HEK293T (cell line): Measurements from ENCODE around the gene RAPGEF1.

Experiments used
- CTCF ChIA-PET: fragments of 350-600 bp; formaldehyde crosslinking; extraction: SDS; loops from one replicate; lab custom pipeline; 2021; ENCODE audit warnings: antibody characterized with exemption, inconsistent platforms; lab: Yijun Ruan, JAX
- POLR2A ChIA-PET: fragments of 350-600 bp; formaldehyde crosslinking; extraction: SDS; loops from one replicate; lab custom pipeline; 2020; ENCODE audit warnings: antibody characterized with exemption, inconsistent platforms; lab: Yijun Ruan, JAX
- DNase-seq: peaks from one replicate; pipeline ENCODE4 v3.0.0; 2012; ENCODE audit warnings: mixed read lengths; ENCODE audit errors: extremely low spot score
- ARNT ChIP-seq: fragments of 450-650 bp; IDR thresholded peaks from 2 replicates; pipeline ENCODE4 v1.6.1; 2017; ENCODE audit warnings: mild to moderate bottlenecking
- BHLHE40 ChIP-seq: fragments of 450-650 bp; IDR thresholded peaks from 2 replicates; pipeline ENCODE4 v1.6.1; 2016; ENCODE audit warnings: mild to moderate bottlenecking, moderate library complexity, borderline replicate concordance
- CTBP1 ChIP-seq: fragments of 450-650 bp; IDR thresholded peaks from 2 replicates; pipeline ENCODE4 v1.6.1; 2016; ENCODE audit warnings: borderline replicate concordance
- ELF4 ChIP-seq: fragments of 450-650 bp; IDR thresholded peaks from 2 replicates; pipeline ENCODE4 v1.6.1; 2017; ENCODE audit warnings: antibody characterized with exemption
- FOXA1 ChIP-seq: fragments of 450-650 bp; IDR thresholded peaks from 2 replicates; pipeline ENCODE4 v1.6.1; 2016; ENCODE audit warnings: mild to moderate bottlenecking
- FOXK2 ChIP-seq: fragments of 450-650 bp; IDR thresholded peaks from 2 replicates; pipeline ENCODE4 v1.6.1; 2016; ENCODE audit warnings: mild to moderate bottlenecking
- FOXM1 ChIP-seq: fragments of 450-650 bp; IDR thresholded peaks from 2 replicates; pipeline ENCODE4 v1.6.1; 2017; ENCODE audit warnings: mild to moderate bottlenecking, borderline replicate concordance
- HDGF ChIP-seq: fragments of 450-650 bp; IDR thresholded peaks from 2 replicates; pipeline ENCODE4 v1.6.1; 2017; ENCODE audit warnings: antibody characterized with exemption, borderline replicate concordance
- L3MBTL2 ChIP-seq: fragments of 450-650 bp; conservative IDR thresholded peaks from 2 replicates; pipeline ENCODE4 v1.6.1; 2016; ENCODE audit warnings: mild to moderate bottlenecking
- LEF1 ChIP-seq: fragments of 450-650 bp; IDR thresholded peaks from 2 replicates; pipeline ENCODE4 v1.6.1; 2017; ENCODE audit warnings: mild to moderate bottlenecking, borderline replicate concordance
- NFRKB ChIP-seq: fragments of 450-650 bp; IDR thresholded peaks from 2 replicates; pipeline ENCODE4 v1.6.1; 2016; ENCODE audit warnings: mild to moderate bottlenecking, moderate library complexity
- SP1 ChIP-seq: fragments of 450-650 bp; IDR thresholded peaks from 2 replicates; pipeline ENCODE4 v1.6.1; 2017
- SUZ12 ChIP-seq: fragments of 450-650 bp; IDR thresholded peaks from 2 replicates; pipeline ENCODE4 v1.6.1; 2016; ENCODE audit warnings: mild to moderate bottlenecking
- TARDBP ChIP-seq: fragments of 450-650 bp; IDR thresholded peaks from 2 replicates; pipeline ENCODE4 v1.6.1; 2016
- ZNF384 ChIP-seq: fragments of 450-650 bp; IDR thresholded peaks from 2 replicates; pipeline ENCODE4 v1.6.1; 2016
- TF ChIP-seq, protein P1 (sequence below): fragments of 450-650 bp; IDR thresholded peaks from 2 replicates; pipeline ENCODE4 v1.6.1; 2016

RAPGEF1 gene

DNA sequence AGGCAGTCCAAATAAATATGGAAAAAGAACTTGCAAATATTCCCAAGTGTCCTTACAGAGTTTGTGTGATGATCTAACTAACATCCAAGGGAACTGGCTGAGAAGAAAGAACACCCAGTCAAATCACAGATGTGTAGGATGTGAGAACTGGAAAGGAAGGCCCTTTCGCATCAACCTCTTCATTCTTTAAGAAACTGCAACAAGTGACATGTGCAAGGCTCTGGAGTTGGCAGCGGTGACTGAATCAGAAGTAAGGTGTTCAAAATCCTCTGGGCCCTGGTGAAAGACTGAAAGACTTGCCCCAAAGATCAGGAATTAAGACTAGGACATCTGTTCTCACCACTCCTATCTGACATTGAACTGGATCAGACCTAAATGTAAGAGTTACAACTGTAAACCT is 88.7 kb downstream of the RAPGEF1 start:
- ChIA-PET POLR2A (no interaction called here), CTCF (no interaction called here)
- DNase-seq: no peak
- TF ChIP-seq, protein P1, sequence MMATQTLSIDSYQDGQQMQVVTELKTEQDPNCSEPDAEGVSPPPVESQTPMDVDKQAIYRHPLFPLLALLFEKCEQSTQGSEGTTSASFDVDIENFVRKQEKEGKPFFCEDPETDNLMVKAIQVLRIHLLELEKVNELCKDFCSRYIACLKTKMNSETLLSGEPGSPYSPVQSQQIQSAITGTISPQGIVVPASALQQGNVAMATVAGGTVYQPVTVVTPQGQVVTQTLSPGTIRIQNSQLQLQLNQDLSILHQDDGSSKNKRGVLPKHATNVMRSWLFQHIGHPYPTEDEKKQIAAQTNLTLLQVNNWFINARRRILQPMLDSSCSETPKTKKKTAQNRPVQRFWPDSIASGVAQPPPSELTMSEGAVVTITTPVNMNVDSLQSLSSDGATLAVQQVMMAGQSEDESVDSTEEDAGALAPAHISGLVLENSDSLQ: no peak
- no peak for TF ChIP-seq NFRKB
- TF ChIP-seq L3MBTL2: no peak
- no peak for TF ChIP-seq BHLHE40
- no peak for TF ChIP-seq ZNF384
- TF ChIP-seq TARDBP: no peak
- no peak for TF ChIP-seq FOXK2
- no peak for TF ChIP-seq SUZ12
- no peak for TF ChIP-seq SP1
- no peak for TF ChIP-seq FOXA1
- TF ChIP-seq FOXM1: no peak
- no peak for TF ChIP-seq CTBP1
- TF ChIP-seq HDGF: no peak
- TF ChIP-seq ARNT: no peak
- no peak for TF ChIP-seq ELF4
- TF ChIP-seq LEF1: no peak

DNA sequence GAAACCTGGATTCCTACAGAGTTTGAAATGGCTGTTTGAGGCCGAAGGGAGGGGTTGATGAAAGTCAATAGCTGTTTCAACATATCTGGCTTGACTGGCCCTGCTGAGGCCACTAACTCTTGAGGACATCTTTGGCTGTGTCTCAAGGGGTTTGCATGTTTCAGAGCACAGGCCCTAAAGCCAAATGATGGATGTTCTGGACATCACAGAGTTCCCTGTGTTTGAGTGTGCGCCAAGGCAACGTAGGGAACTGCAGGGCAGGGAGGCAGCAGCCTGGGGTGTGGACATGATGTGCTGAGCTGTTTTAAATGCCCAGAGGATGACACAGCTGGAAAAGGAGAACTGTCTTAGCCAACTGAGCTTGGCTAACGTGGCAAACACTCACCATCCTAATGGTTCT is 89.6 kb downstream of the RAPGEF1 start:
- ChIA-PET CTCF (no interaction called here), POLR2A (no interaction called here)
- no peak for DNase-seq
- TF ChIP-seq TARDBP (no peak), FOXA1 (no peak), CTBP1 (no peak), ZNF384 (no peak), BHLHE40 (no peak), SUZ12 (no peak), FOXM1 (no peak)
- TF ChIP-seq, protein P1: no peak

DNA sequence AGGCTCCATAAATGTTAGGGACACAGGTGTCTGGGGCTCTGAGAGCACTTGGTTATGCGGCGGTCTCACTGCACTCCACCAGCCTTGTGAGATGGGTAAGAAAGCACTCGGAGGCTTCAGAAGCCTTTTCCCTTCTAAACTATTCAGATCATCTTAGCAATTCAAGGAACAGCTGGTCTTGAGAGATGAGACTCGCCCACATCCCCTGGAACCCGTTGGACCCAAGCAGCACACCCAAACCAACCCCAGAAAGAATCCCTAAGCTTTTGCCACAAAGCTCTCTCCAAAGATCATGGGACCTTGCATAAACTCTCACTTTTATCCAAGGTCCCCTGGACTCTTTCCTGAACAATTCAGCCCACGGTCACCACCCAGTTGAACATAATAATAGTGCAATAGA is 90.2 kb downstream of the RAPGEF1 start:
- TF ChIP-seq TARDBP: no peak
- no peak for TF ChIP-seq FOXK2
- TF ChIP-seq BHLHE40: no peak
- TF ChIP-seq NFRKB: no peak
- no peak for TF ChIP-seq ZNF384
- no peak for TF ChIP-seq FOXM1
- TF ChIP-seq ELF4: no peak
- no peak for TF ChIP-seq SP1
- no peak for TF ChIP-seq LEF1
- no peak for TF ChIP-seq FOXA1
- no peak for TF ChIP-seq CTBP1
- TF ChIP-seq L3MBTL2: no peak
- TF ChIP-seq, protein P1: no peak
- TF ChIP-seq ARNT: no peak
- no peak for TF ChIP-seq HDGF
- ChIA-PET POLR2A (no interaction called here), CTCF (no interaction called here)
- no peak for DNase-seq

DNA sequence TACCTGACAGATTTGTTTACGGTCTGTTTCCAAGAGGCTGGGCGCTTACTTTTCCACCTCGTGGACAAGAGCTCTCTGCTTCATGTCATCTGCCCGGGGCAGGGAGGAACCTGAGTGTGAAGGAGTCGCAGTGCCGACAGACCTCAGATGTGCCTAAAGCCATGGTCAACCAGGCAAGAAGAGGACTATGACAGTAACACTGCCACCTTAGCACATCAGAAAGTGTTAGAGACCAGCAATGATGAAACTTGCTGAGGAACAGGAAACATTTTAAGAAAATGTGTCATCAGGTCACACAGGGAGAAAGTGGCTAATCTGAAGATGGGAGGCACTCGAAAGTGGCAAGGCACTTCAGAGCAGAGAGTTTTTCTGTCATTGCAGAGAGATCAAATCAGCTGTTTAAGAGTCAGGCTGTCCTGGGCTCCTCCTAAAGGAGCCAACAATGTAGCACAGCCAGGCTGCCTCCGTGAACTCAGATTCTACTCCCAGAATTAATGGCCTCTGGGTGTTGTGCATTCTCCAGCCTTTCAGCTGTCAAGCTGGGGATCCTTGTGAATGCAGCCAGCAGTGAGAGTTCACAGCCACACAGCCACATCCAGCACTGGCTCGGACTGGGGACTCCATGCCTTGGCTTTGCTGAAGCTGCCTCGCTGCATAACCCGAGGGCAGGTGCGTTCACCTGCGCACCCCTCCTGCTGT is 94.6 kb downstream of the RAPGEF1 start:
- POLR2A ChIA-PET: no interaction called here
- DNase-seq: no peak
- CTCF ChIA-PET: no interaction called here
- TF ChIP-seq NFRKB (no peak), CTBP1 (no peak), ELF4 (no peak), LEF1 (no peak), FOXM1 (no peak), SP1 (no peak), L3MBTL2 (no peak), TARDBP (no peak), BHLHE40 (no peak), FOXK2 (no peak), SUZ12 (no peak), FOXA1 (no peak), HDGF (no peak), ZNF384 (no peak), ARNT (no peak)
- TF ChIP-seq, protein P1: no peak

DNA sequence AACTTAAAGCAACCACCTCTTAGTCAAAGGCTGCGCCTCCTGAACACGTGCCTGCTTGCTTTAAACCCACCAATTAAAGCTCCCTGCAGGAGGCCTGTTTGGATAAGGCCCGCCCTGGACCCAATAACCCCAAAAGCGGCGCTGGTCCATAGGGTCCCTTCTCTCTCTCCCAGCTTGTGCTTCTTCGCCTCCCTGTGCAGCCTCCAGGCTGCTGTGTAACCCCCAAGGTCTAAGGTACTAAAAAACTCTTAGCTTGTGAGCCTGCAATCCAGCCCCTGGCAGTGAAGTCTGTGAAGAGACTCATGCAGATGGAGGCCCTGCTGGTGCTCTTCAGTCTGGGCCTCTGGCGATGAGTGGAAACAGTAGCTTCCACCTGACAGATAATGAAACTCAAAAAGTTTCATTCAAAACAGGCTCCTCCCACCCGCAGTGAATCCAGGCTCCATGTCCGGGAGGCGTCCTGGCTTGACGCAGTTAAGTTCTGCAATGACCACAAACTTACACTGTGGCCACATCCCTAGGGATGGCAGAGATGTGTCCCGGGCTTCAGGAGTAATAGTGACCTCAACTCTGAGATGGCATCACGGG is 97.3 kb downstream of the RAPGEF1 start:
- POLR2A ChIA-PET: interaction anchor here (1.0 to 1.4 kb wide), 4 partner anchors 9 to 37 kb away, joined by 3 to 6 read pairs (median 3); no protein-coding TSS in a partner anchor
- DNase-seq: no peak
- no peak for TF ChIP-seq L3MBTL2
- CTCF ChIA-PET: interaction anchor here (1.5 to 1.8 kb wide), 3 partner anchors 36 to 101 kb away, joined by 3 to 7 read pairs (median 5); no protein-coding TSS in a partner anchor
